Measurements from ENCODE around the gene VSTM2L.

VSTM2L gene

DNA sequence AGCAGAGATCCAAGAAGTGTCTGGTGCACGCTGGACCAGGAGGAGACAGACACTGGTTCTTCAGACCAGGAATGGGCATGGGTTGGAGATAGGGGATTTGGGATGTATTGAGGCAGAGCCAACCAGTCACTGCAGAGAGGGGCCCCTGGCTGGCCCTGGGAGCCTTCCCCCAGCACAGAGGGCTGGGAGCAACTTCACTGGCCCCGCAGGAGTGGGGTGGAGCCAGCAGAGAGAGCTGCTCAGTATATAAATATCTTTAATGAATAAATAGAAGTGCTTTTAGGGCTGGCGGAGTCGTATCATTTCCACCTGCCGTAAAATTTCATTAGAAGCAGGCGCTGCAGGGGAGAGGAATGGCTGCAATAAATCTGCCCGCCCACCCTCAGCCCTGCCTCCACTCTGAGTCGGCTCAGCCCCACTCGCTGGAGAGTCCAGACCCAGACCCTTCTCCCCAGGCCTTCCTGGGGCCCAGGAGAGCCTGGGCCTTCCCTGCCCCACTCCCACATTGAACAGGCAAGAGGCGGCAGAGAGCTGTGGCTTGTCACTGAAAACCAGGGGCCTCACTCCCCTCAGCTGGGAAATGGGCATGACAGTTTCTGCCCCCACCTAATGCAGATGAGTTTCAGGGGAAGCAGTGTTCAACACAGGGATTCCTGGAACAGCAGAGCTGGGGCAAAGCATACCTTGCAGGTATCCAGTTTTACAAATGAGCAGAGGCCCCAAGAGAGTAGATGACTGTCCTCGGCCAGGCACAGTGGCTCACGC lies 23.9 kb upstream of the VSTM2L start:
- DNase-seq (ENCODE audit: low read depth): no peak

DNA sequence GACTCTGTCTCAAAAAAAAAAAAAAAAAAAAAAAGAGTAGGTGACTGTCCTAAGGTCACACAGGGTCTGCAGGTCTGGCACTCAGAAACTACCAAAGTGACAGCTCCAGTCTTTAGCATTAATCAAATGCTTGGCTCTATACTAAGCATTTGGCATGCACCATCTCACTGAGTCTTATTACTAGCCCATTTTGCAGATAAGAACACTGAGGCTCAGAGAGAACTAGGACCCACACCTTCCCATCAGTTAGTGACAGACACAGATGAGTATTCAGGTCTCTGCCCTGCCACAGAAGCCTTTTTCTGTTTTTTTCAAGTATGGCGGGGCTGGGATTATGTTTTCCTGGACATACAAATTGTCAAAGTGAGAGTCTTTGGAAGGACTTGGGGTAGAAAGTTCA lies 23.1 kb upstream of the VSTM2L start:
- DNase-seq (ENCODE audit: low read depth): no peak

DNA sequence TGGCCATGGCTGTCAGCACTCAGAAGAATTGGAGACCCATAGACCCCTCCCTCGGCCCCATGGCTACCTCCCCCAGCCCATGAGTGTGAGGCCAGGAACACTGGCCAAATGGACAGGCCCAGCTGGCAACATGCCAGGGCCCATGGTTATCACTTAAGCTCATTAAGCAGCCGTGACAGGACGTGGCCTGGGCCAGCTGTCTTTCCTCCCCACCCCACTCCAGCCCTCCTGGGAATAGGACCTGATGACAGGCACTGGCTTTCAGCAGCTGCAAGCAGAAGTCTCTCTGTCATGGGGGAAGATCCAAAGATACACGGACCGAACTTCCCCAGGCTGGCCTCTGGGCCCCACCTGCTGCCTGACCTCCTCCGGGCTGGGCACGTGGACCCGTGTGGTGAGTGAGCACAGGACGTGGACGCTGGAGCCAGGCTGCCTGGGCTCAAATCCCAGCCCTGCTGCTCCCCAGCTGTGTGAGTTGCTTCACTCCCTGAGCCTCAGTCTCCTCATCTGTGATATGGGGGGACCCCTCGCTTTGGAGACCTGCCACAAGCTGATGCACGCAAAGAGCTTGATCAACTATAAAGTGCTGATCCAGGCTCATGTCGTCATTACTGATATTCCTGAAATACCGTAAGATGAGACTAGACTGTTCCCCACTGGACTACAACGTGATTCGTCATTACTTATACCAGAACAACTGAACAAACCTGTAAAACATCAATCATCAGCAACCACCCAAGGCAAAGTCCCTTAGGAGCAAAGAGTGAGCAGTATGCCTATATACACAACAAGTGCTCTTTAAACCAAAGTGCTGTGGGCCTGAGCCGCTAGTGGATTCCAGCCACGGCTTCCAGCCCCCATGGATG lies 22.0 kb upstream of the VSTM2L start:
- no peak for DNase-seq (ENCODE audit: low read depth)

DNA sequence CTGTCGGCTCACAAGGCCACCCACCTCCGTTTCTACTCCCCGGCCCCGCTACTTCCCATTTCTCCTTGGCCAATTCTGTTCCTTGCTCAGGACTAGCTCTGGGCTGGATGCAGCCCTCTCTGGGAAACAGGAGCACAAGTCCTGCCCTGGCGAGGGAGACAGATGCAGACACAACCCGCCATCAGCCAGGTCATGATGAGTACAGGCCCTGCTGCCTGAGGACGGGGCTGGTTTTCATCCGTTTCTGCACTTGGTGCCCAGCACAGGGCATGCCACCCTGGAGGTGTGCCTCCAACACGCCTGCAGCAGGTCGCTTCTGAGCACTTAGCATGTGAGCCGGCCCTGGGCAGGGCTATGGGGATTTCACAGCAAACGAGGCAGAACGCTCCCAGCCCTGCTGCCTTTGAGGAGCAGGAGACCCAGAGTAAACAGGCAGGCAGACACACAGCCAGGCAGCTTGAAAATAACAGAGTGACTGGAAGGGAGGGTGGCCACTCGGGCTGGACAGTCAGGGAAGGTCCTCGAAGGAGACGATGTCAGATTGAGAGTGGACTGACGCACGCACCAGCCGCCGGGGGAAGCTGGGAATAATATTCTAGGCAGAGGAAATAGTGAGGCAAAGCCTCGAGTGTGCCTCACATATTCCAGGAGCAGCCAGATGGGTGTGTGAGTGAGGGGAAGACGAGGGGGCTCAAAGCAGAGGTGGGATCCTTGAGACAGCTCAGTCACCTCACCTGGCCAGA lies 21.2 kb upstream of the VSTM2L start:
- DNase-seq (ENCODE audit: low read depth): no peak

DNA sequence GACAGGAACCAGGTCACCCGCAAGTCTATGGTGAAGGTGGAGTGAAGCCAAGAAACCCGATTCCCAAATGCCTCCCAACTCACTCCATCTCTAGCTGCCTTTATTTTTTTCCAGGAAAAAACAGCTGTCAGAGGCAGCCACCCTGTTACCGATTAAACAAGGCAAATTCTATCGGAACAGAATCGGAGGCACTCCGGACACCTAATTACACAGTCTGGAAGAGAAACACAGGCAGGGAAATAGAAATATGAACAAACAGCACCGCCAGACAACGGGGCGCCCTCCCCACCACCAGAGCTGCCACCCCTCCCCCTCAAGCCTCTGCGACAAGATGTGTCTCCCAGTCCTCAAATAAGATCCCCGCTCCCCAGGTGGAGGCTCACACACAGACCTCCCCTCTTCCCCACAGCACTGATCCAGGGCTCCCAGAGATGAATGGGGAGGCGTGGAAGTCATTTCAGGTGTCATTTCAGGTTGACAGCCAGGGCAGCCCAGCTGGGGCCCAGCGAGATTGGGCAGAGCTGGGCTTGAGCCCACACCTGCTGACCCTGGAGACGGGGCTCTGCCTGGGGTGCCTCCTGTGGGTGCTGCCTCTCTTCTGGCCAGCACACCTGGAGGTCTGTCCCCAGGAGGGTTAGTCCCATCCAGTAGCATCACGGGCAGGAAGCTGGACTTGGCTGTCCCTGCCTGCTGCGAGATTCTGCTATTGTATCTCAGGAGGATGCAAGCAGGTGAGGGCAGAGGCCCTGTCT lies 19.8 kb upstream of the VSTM2L start:
- DNase-seq (ENCODE audit: low read depth): no peak

DNA sequence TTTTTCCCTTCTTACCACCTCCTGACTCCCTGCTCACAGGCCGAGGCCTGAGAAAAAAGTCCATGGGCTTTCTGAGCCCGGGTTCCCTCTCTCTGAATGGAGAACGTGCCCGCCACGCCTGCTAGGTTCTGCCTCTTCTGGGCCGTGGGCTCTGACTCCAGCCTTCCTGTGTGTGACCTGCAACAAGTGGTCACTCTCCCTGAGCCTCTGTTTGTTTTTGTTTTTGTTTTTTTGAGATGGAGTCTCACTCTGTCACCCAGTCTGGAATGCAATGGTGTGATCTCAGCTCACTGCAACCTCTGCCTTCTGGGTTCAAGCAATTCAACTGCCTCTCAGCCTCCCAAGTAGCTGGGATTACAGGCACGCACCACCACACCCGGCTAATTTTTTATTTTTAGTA lies 17.9 kb upstream of the VSTM2L start:
- no peak for DNase-seq (ENCODE audit: low read depth)

DNA sequence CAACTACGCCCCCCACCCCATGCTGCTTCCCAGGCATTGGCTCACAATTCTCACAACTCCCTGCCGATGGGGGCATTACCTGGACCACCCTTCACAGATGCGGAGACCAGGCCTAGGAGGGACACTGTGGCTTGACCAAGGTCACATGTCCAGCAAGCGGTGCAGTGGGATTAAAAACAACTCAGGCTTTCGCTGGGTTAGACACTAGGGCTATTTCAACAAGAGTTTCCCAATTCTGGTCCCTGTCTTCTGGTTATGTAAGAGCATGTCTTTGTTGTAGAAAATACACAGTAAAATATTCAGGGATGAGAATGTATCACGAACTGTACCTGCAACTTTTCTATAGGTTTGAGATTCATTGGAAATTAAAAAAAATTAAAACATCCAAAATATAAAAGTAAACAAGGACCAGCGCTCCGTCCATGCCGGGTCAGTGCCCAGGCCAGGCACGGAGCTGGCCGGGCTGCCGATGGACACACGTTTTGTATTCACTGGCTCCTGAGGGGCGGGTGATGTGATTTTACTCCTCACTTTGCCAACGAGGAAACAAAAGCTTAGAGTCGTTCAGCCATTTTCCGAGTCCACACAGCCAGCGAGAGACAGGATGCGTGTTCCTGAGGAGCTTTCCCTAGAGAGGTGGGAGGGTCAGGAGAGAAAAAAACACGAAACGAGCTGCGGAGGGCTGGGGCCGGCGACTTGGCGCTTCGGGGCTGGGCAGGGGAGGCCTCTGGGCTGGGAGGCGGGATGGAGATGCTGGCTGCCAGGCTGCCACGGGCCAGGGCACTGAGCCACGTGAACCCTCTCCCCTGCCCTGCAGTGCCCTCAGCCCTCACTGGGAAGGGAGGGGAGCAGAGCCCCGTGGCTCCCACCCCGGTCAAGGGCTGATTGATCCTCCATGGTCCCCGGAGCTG lies 17.1 kb upstream of the VSTM2L start:
- DNase-seq (ENCODE audit: low read depth): no peak

DNA sequence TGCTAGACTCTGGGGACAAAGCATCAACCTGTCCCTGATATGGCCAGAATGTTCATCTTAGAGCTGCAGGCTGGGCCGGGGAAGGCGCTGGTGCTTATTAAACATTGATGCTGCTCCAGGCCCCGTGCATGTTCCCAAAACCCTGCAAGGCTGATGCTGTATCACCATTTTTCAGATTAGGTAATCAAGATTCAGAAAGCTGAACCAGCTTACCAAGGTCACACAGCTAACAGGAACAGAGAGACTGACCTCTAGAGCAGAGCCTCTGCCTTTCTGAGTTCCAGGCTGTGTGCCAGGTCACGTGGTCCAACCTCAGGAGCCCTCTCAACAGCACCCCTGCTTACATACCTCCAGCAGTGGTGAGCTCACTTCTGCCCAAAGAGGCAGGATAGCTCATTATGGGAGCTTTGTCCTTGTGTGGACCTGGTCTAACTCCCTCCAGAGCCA lies 16.1 kb upstream of the VSTM2L start:
- DNase-seq (ENCODE audit: low read depth): no peak

DNA sequence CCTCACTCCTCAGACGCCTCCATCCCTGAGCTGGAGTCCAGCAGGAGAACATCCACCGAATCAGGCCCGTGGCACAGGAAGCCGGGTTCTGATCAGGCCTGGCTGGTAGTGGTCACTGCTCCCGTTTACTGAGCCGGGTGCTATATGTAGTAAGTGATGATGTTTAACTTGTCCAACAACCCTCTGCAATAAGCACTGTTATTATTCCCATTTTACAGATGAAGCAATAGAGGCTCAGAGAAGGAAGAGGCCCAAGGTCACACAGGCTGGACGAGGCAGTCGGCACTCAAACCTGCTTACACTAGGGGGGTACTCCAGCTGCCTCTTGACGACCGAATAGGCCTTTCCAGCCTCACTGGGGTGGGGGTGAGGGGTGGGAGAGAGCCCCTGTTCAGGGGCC lies 14.3 kb upstream of the VSTM2L start:
- DNase-seq (ENCODE audit: low read depth): no peak

DNA sequence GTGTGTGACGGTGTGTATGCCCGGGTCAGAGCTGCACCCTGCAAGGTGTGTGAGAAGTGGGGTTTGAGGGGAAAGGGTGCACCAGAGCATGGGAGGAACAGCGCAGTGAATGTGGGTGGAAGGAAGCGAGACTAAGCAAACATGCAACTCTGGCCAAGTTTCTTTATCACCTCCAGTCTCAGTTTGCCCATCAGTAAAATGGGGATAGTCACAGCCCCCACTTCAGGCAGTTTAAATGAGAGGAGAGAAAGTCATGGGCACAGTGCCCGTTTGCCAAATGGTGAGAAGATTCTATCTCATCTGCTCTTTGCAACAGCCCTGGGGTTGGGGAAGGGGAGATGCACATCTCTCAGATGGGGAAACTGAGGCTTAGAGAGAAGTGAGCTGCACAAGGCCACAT lies 12.8 kb upstream of the VSTM2L start:
- no peak for DNase-seq (ENCODE audit: low read depth)

DNA sequence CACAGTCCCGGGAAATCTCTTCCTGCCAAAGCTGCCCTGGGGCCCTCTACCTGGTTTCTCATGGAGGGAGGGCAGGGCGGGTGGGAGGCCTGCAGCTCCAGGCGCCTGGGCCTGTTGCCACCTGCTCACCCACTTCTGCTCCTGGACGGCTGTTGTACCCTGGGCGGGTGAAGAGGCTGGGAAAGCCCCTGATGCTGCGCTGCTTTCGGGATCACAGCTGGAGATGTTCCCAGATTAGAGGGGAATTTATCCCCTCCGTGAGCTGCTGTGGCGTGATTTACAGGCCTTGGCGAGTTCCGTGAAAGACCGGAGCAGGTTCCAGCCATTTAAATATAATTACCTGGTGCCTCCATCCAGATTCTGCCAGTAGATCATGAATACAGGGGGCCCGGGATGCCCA lies 12.3 kb upstream of the VSTM2L start:
- DNase-seq (ENCODE audit: low read depth): no peak

DNA sequence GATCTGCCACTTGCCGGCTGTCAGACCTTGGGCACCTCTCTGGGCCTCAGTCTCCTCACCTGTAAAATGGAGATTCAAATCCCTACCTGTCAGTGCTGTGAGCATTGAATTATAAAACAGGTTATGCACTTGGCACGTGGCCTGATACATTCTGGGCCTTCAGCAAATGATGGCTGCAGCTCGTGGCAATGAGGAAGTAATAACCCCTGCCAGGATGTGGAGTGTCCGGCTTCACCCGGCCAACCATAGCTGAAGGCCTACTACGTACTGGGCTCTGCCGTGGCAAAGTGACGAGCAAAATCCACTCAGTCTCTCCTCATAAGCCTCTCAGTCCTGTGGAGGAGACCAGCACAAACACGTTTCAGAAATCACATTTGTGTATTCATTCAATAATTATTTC lies 10.9 kb upstream of the VSTM2L start:
- DNase-seq (ENCODE audit: low read depth): no peak

DNA sequence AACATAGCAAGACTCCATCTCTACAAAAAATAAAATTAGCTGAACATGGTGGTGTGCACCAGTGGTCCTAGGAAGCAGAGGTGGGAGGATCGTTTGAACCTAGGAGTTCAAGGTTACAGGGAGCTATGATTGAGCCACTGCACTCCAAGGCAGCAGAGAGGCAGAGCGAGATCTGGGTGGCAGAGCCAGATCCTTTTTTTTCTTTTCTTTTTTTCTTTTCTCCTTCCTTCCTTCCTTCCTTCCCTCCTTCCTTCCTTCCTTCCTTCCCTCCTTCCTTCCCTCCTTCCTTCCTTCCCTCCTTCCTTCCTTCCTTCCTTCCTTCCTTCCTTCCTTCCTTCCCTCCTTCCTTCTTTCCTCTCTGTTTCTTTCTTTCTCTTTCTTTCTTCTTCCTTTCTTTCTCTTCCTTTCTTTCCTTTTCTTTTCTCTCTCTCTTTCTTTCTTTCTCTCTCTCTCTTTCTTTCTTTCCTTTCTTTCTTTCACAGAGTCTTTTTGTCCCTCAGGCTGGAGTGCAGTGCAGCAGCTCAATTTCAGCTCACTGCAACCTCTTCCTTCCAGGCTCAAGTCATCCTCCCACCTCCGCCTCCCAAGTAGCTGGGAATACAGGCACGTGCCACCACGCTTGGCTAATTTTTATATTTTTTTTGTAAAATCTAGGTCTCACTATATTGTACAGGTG lies 9.2 kb upstream of the VSTM2L start:
- DNase-seq (ENCODE audit: low read depth): no peak

DNA sequence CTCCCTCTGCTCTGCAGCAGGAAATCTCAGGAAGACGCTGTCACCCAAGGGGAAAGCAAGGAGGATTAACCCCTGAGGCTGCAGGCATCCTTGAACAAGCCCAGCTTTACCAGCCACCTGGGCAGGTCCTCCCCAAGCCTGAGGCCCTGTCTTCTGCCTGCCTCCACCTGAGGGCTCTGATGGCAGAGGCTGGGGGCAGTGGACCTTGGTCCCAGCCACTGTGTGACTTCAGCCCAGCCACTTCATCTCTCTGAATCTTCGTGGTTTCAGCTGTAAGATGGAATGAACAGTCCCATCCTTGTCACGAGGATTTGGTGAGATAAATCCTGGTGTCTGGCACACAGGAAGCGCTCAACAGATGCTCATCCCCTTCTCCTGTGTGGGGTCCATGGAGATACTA lies 8.5 kb upstream of the VSTM2L start:
- no peak for DNase-seq (ENCODE audit: low read depth)

DNA sequence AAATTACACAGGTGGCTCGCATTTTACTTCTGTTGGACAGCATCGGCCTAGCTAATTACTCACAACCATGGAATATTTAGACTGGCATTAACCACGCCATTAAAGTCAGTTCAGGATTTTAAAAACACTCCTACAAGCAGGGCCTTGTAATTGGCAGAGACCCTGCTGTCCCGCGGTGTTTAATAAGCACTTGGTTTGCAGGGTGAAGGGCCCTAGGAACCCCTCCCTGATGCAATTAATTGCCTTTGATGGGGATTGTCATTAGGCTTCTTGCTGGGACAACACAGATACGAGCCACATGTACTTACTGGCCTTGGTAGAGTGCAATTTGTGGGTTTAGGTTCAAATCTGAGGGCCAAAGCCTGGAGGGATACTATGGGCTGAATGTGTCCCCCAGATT lies 7.8 kb upstream of the VSTM2L start:
- DNase-seq (ENCODE audit: low read depth): no peak

DNA sequence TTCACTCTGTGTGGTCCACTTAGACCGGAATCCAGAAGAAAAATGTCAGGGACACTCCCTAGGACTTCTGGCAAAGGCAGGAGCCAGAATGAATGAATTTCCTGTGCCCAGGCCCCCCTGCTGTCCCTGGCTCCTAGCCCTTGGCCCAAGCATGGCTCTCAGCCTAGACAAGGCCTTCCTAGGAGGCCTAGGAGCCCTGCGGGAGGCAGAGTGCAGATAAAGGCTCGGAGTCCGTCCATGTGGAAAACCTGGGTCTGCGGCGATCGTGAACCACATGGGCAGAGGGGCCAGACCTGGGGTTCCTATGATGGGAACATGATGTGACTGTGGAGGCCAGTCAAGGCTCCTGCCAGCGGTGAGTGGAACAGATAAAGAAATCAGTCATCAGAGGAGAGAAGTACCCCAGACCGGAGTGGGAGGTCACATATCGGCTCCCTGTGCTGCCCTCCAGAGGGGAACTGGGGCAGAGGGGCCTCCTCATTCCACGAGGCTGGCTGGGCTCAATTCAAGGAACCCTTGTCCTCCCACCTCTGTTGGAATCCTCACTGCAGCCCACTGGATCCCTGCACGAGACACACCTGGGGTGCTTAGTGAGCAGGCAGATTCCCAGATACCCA lies 5.9 kb upstream of the VSTM2L start:
- no peak for DNase-seq (ENCODE audit: low read depth)

DNA sequence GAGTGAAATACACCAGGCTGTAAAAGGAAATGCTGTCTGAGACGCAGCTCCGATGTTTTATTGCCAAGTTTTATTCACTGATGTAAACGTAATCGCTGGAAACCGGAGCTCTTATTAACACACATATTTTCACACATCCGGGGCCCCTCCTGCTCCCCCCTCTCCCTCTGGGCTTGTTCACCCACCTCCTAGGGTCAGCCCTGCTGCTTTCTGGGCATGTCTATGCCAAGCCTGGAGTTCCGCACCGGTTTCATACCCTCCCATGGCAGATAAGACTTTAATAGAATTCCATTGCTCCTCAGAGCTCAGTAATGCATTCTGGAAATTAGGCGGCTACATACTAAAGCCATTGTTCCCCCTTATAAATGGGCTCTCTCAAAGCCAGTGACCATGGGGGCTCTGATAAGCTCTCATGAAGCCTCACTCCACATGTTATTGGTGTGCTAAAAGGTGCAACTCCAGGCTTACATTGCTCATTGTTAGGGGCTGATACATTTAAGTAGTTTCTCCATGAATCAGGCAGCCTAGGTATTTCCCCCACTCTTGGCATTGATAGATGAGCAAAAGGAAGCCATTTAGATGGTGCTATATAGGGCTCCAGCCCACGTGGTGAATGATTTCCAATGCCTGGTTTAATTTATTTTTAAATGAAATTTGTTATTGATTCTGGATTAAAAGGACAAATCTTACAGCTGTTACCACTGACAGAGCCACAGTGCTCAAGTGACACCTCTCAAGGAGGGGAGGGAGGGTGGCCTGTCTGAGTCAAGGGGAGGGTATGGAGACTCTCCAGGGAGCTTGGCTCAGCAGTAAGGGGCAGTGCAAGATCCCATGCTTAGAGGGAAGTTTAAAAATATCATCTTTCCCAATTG lies 4.5 kb upstream of the VSTM2L start:
- DNase-seq (ENCODE audit: low read depth): no peak

DNA sequence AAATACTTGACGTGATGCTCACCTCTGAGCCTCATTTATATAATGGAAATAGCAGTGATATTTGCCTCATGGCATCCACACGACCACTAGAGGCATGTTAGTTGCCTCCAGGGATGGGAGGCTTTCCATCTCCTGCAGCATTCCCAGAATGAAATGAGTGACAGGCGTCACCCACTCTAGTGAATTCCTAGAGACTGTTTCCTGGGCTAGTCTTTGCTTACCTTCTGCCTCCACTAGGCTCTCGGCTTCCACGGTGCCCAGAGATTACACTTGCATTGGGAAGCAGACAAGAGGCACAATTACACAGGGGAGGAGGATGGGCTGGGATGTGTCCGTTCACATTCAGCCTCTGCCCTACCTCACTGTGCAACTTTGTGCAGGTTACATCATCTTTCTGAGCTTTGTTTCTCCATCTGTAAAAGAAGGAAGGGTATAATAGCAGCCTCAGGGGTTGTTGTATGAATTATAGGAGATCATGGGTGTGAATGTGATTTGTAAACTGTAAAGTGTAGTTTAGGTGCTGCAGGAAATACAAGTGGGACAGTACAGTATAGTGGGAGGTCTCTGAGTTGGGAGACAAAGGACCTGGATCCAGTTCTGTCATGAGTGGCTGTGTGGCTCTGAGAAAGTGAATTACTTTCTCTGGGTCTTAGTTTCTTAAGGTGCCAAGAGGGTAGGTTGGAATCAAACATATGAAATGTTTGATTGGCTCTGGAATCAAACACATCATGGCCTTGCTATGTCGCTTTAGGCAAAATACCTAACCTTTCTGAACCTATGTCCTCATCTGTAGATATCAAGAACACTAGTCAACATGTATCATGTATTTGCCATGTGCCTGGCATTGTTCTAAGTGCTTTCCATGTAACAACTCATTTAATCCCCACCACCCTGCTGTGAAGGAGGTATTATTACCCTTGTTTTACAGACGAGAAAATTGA lies 3.6 kb upstream of the VSTM2L start:
- no peak for DNase-seq (ENCODE audit: low read depth)

Measured in ELR (cell line).